ENCODE measurements around the gene BUD23. TPM values are rescaled to one million over a fixed set of nuclear protein-coding genes. Genes with fewer than 3 reads are reported as not detected.

Gene BUD23
- total RNA-seq, 1 donor from 2014 or later, result 42.6 TPM

- DNase-seq (ENCODE audit: low spot score), result no peak
- no peaks in the 10 kb centered on the region for H3K9me3 Mint-ChIP-seq (ENCODE audit: low read depth)
- no peak overlapping the region for H3K4me3 Mint-ChIP-seq (ENCODE audit: unreplicated experiment)
- peaks cover 12% of the 10 kb centered on the region for H3K4me1 Mint-ChIP-seq (ENCODE audit: low read depth)
- H3K36me3 Mint-ChIP-seq (ENCODE audit: low read depth), result peaks cover 3% of the 10 kb centered on the region
- no peak for TF ChIP-seq CTCF (IDR thresholded peaks at IDR 0.05)
- peak overlapping the region; percentile 14 for H3K27ac Mint-ChIP-seq (ENCODE audit: unreplicated experiment)
- H3K27me3 Mint-ChIP-seq (ENCODE audit: low read depth), result no peaks in the 10 kb centered on the region
These were observed 63.0 kb downstream of the BUD23 start for GRCh38 chr7:73746378-73746777.

Small RNA genes within 50 kb of the gene (microRNA-seq; reads per million reads assigned to microRNA genes)
- gene MIR4284 (ENCODE audit: borderline number of aligned reads), result not detected

Other genes with a start within 250 kb of the BUD23 start
- gene FZD9, start 249.8 kb upstream of the BUD23 start, total RNA-seq, result 2.2 to 4.5 TPM (median 4.3 TPM) in 3 replicates
- 64.9 to 74.9 TPM (median 65.5 TPM) in 3 replicates for gene BAZ1B, start 161.3 kb upstream of the BUD23 start, total RNA-seq
- 35.7 to 40.2 TPM (median 39.7 TPM) in 3 replicates for gene BCL7B, start 125.9 kb upstream of the BUD23 start, total RNA-seq
- 45.2 to 56.1 TPM (median 50.4 TPM) in 3 replicates for gene TBL2, start 105.0 kb upstream of the BUD23 start, total RNA-seq
- gene MLXIPL, start 59.1 kb upstream of the BUD23 start, total RNA-seq, result not detected in 3 replicates
- 4.9 to 6.6 TPM (median 6.2 TPM) in 3 replicates for gene VPS37D, start 15.8 kb upstream of the BUD23 start, total RNA-seq
- gene DNAJC30, start 144 bp upstream of the BUD23 start, total RNA-seq, result 9.5 to 15.2 TPM (median 10.2 TPM) in 3 replicates
- gene STX1A, start 36.1 kb downstream of the BUD23 start, total RNA-seq, result 19.1 to 33.5 TPM (median 20.9 TPM) in 3 replicates
- gene ABHD11, start 55.2 kb downstream of the BUD23 start, total RNA-seq, result 11.2 to 15.3 TPM (median 15.0 TPM) in 3 replicates
- 0.32 TPM in 1 of 3 replicates, not detected in the others for gene CLDN3, start 86.7 kb downstream of the BUD23 start, total RNA-seq
- gene CLDN4, start 147.4 kb downstream of the BUD23 start, total RNA-seq, result 0.35 to 0.80 TPM (median 0.51 TPM) in 3 replicates
- gene METTL27, start 158.9 kb downstream of the BUD23 start, total RNA-seq, result 0.51 to 1.7 TPM (median 0.99 TPM) in 3 replicates
- gene TMEM270, start 177.6 kb downstream of the BUD23 start, total RNA-seq, result 0.25 TPM in 1 of 3 replicates, not detected in the others